ENCODE results near the gene HBEGF.

Gene HBEGF

DNA sequence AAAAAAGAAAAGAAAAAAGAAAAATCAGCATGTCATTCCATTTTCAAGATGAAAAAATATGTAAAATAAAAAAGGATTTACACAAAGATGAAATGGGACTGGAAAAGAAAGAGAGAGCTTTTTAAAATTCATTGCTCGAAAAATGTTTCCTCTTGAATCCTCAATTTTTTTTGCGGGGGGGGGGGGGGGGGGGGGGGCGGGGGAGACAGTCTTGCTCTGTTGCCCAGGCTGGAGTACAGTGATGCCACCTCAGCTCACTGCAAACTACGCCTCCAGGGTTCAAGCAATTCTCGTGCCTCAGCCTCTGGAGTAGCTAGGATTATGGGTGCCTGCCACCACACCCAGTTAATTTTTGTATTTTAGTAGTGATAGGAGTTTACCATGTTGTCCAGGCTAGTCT, 60.0 kb downstream of the HBEGF start:
- no peak for DNase-seq (ENCODE audit: insufficient read length, low spot score)
- FAIRE-seq: no peak

DNA sequence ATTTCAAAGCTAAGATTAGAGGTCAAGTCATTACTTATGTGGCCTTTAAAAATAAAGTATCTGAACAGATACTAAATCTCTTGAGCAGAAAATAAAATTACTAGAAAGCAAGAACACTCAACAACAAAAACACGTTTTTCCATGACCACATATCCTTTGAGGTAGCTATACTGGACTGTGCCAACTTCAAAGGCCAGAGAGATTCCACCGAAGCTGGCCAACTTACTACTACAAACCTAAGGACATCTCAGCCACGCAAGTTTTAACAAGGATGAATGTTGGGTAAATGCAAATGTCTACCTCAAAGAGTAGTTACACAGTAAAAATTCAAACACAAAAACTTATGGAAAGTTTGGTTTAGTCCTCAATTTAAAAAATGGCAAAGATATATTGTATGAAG, 62.4 kb downstream of the HBEGF start:
- no peak for FAIRE-seq
- DNase-seq (ENCODE audit: insufficient read length, low spot score): no peak
- TF ChIP-seq, protein P1, sequence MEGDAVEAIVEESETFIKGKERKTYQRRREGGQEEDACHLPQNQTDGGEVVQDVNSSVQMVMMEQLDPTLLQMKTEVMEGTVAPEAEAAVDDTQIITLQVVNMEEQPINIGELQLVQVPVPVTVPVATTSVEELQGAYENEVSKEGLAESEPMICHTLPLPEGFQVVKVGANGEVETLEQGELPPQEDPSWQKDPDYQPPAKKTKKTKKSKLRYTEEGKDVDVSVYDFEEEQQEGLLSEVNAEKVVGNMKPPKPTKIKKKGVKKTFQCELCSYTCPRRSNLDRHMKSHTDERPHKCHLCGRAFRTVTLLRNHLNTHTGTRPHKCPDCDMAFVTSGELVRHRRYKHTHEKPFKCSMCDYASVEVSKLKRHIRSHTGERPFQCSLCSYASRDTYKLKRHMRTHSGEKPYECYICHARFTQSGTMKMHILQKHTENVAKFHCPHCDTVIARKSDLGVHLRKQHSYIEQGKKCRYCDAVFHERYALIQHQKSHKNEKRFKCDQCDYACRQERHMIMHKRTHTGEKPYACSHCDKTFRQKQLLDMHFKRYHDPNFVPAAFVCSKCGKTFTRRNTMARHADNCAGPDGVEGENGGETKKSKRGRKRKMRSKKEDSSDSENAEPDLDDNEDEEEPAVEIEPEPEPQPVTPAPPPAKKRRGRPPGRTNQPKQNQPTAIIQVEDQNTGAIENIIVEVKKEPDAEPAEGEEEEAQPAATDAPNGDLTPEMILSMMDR (IDR thresholded peaks at IDR 0.05; ENCODE audit: insufficient read depth, missing control alignments): no peak

More for the DNA sequence above, 60.0 kb downstream of the HBEGF start:
- TF ChIP-seq, protein P1 (IDR thresholded peaks at IDR 0.05; ENCODE audit: insufficient read depth, missing control alignments): no peak

Data from D721Med (cell line).